ENCODE data around the gene AQP10. TPM values are rescaled to one million over a fixed set of nuclear protein-coding genes. Genes with fewer than 3 reads are reported as not detected.

The AQP10 gene
- total RNA-seq, result under 1 TPM in 6 of 9 donors, not detected in 3; 0.23 to 0.93 (median 0.55) TPM
- 1 to 10 TPM in 1 of 2 donors, under 1 TPM in 1; 0.15 to 1.2 TPM for polyA plus RNA-seq
- long read RNA-seq, donor 1, result 0 reads
- long read RNA-seq, donor 2, result 0 reads
- long read RNA-seq, donor 3, result 0 reads

DNA sequence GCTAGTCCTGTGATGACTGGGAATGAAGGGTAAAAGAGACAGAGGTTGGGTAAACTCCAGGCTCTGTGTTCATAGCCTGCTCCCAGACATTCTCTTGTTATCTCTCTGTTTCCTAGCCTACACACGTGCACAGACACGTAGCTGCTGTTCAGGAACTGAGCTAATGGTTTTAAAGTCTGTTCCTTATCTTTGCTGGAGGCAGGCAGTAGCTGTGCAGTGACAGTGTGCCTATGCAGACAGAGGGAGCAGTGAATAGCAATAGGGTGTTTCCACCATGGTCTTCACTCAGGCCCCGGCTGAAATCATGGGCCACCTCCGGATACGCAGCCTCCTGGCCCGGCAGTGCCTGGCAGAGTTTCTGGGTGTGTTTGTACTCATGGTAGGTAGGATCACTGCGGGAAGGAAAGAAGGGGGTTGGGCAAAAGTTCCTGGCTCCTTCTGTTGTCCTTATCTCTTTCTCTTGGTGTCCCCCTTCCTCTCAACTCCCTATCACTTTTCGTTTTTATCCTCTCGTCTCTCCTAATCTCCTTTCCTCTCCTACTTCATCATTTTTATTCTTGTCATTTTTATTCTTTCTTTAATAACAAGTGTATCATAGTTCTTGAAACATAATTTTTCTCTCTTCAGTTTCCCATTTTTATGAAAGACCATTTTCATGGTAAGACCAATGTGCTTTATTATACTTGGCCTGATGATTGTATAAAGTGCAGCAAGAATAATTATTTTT is at the start of gene AQP10:
TSS of gene AQP10 (plus strand) at position 212 of the 727 bp plus-strand sequence. CDS start at position 275, 63 bp downstream.
- Histone ChIP-seq H3K27me3 (no peaks in the 10 kb centered on the region), H3K4me1 (peaks cover 0 to 26% (median 8%) of the 10 kb centered on the region in 12 donors), H3K4me3 (no peak within 1 kb of the TSS), H3K36me3 (no peaks in the 10 kb centered on the region), H3K9me3 (peaks cover 0 to 8% (median 0%) of the 10 kb centered on the region in 12 donors), H3K27ac (peak within 1 kb of the TSS in 3 of 12 donors; percentile 17 to 31 (median 18))
- ATAC-seq (peak; percentile 24 to 71 (median 49)), DNase-seq (peak in 1 of 5 donors; percentile 34)
- 2 to 9% (median 7%) methylated on average over 9 of the region's 9 CpGs for WGBS, 4 donors
- TF ChIP-seq CTCF (IDR thresholded peaks at IDR 0.05) (peak in 2 of 12 donors; percentile 15 to 19), POLR2A (IDR thresholded peaks at IDR 0.05) (no peak)
- intact Hi-C loops (cut with DNase I), result loop anchor here in 1 of 10 donors (10.0 kb wide), 1 partner anchor 126 kb away; the partner anchor contains the start of gene TPM3

DNA sequence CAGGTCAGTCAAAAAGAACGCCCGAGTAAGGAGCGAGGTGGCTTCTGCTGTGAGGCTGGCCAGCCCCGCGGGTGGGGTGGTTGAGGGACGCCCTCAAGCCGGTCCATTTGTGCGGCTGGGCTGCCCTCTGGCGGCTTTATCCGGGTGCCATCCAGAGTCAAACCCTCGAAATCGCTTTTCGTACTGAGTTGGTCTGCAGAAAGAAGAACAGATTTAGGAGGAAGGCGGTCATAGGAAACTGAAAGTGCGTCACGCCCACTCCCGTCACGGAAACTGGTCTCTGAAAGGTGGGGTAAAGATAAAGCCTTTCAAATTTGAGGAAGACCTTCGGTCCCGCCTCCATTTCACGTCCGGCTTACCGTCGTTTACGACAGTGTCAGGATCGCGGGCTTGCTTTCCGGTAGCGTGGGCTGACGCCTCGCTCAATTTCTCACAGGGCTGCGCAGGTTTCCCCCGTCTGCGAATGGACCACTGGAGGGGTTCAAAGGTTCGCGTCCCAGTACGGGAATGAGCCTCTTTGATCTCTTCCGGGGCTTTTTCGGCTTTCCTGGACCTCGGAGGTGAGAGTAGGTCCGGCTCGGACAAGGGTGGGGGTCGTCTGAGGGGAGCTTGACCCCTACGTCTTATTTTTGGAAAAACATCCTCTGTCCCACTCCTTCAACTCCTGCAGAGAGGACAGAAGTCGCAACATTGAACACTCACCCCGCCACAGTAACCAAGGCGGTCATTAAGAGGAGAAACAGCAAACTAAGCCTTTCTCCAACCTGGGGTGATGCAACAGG is 48.5 kb upstream of the AQP10 start, which contains the start of gene HAX1:
TSS of gene HAX1 (plus strand) at position 413 of the 782 bp plus-strand sequence. CDS start at position 508, 95 bp downstream.
- Histone ChIP-seq H3K4me1 (peaks cover 0 to 22% (median 12%) of the 10 kb centered on the region in 12 donors), H3K36me3 (peaks cover 0 to 71% (median 68%) of the 10 kb centered on the region in 9 donors), H3K27ac (peak within 1 kb of the TSS; percentile 69 to 97 (median 88)), H3K9me3 (no peaks in the 10 kb centered on the region), H3K4me3 (peak within 1 kb of the TSS; percentile 45 to 99 (median 82)), H3K27me3 (no peaks in the 10 kb centered on the region)
- peak; percentile 91 to 95 (median 94) for DNase-seq
- 0 to 1% (median 1%) methylated on average over 46 to 47 of the region's 47 CpGs for WGBS, 4 donors
- peak in 1 of 2 donors; percentile 63 for TF ChIP-seq POLR2A (IDR thresholded peaks at IDR 0.05)
- peak; percentile 61 to 96 (median 80) for TF ChIP-seq CTCF (IDR thresholded peaks at IDR 0.05)
- ATAC-seq, result peak; percentile 90 to 95 (median 93)
- intact Hi-C loops (cut with DNase I), result loop anchor here in 8 of 10 donors (1.0 to 10.0 kb wide), 14 partner anchors 40 to 478 kb away; partner anchors contain the start of genes ATP8B2 (in 2 of the 8), RPS27 (in 2 of the 8) and UBAP2L (in 1 of the 8)

GRCh38 chr1:154272999-154273563 is 47.8 kb upstream of the AQP10 start:
- no peaks in the 10 kb centered on the region for H3K9me3 ChIP-seq
- 41 to 53% (median 46%) methylated on average over 13 of the region's 13 CpGs for WGBS, 4 donors
- ATAC-seq, result peak in 1 of 4 donors; percentile 10
- no peak for TF ChIP-seq CTCF (IDR thresholded peaks at IDR 0.05)
- TF ChIP-seq POLR2A (IDR thresholded peaks at IDR 0.05), result no peak
- peaks cover 0 to 22% (median 12%) of the 10 kb centered on the region in 12 donors for H3K4me1 ChIP-seq
- peak overlapping the region in 11 of 12 donors; percentile 73 to 97 (median 89) for H3K27ac ChIP-seq
- H3K4me3 ChIP-seq, result peak overlapping the region; percentile 45 to 99 (median 82)
- DNase-seq, result no peak
- intact Hi-C loops (cut with DNase I), result loop anchor here in 8 of 10 donors (1.0 to 10.0 kb wide), 14 partner anchors 41 to 478 kb away; partner anchors contain the start of genes ATP8B2 (in 2 of the 8), RPS27 (in 2 of the 8) and UBAP2L (in 1 of the 8)
- H3K36me3 ChIP-seq, result peaks cover 0 to 68% (median 64%) of the 10 kb centered on the region in 9 donors
- no peaks in the 10 kb centered on the region for H3K27me3 ChIP-seq
